A549 (cell line): ENCODE results near the gene WDHD1. TPM values are rescaled to one million over a fixed set of nuclear protein-coding genes. Genes with fewer than 3 reads are reported as not detected.

Experiments used
- ATAC-seq, 2 experiments: fragments of 200-7000 bp in 1 of 2; fragments of >200 bp in 1 of 2; cut with Nextera tagmentation in 1 of 2; cut with Tn5 transposase in 1 of 2; 3 replicates each; pipeline versions ENCODE4 v1.8.0 to v1.9.1; 2018 to 2020; ENCODE audit warnings: mild to moderate bottlenecking in 1 of 2, moderate library complexity in 1 of 2
- CTCF ChIA-PET: fragments of 300-600 bp; sonication (Branson Sonifier 250); formaldehyde crosslinking; extraction: SDS; loops from one replicate; lab custom pipeline; 2021; ENCODE audit warnings: antibody characterized with exemption, inconsistent platforms; lab: Yijun Ruan, JAX
- POLR2A ChIA-PET: fragments of 350-600 bp; formaldehyde crosslinking; extraction: SDS; loops from one replicate; lab custom pipeline; 2021; ENCODE audit warnings: antibody characterized with exemption, inconsistent platforms; lab: Yijun Ruan, JAX
- DNase-seq, 2 experiments: peaks; one replicate each; pipeline versions ENCODE4 v3.0.0 to v3.0.0-alpha.2; 2011 to 2016; ENCODE audit warnings: low read depth in 1 of 2, low spot score in 1 of 2
- FAIRE-seq: peaks from 2 replicates; lab custom pipeline; 2011; peaks lifted over from hg19 to GRCh38; lab: Jason Lieb, UNC
- H3K27ac ChIP-seq, 2 experiments: fragments of >200 bp; sonication (Bioruptor Twin); formaldehyde crosslinking; 3 replicates each; pipeline ENCODE4 v1.5.1; 2016 to 2017
- H3K4me1 ChIP-seq: fragments of >200 bp; sonication (Bioruptor Twin); formaldehyde crosslinking; 3 replicates; pipeline ENCODE4 v1.6.1; 2016
- H3K4me2 ChIP-seq: fragments of >200 bp; sonication (Bioruptor Twin); formaldehyde crosslinking; 3 replicates; pipeline ENCODE4 v1.6.1; 2016
- H3K4me3 ChIP-seq: fragments of >200 bp; sonication (Bioruptor Twin); formaldehyde crosslinking; 3 replicates; pipeline ENCODE4 v1.5.1; 2016
- H3K9me3 ChIP-seq: fragments of >200 bp; sonication (Bioruptor Twin); formaldehyde crosslinking; 3 replicates; pipeline ENCODE4 v1.6.1; 2016
- BCL3 ChIP-seq: fragments of >200 bp; sonication (Bioruptor Twin); formaldehyde crosslinking; IDR thresholded peaks from 3 replicates; pipeline ENCODE4 v1.6.1; 2016
- BHLHE40 ChIP-seq: IDR thresholded peaks from 2 replicates; pipeline ENCODE4 v1.6.1; 2012; ENCODE audit warnings: low read depth, low read length, inconsistent platforms
- CBX2 ChIP-seq: fragments of 200-600 bp; sonication (generic); IDR thresholded peaks from 2 replicates; pipeline ENCODE4 v1.6.1; 2016; ENCODE audit warnings: low read depth, mild to moderate bottlenecking, borderline replicate concordance
- CEBPB ChIP-seq, 2 experiments: fragments of >200 bp in 1 of 2; sonication (Bioruptor Twin) in 1 of 2; formaldehyde crosslinking in 1 of 2; IDR thresholded peaks; 2 replicates each; pipeline ENCODE4 v1.6.1; 2012 to 2016
- CHD4 ChIP-seq: fragments of 200-600 bp; sonication (generic); IDR thresholded peaks from 2 replicates; pipeline ENCODE4 v1.6.1; 2016; ENCODE audit warnings: antibody characterized with exemption, mild to moderate bottlenecking, borderline replicate concordance
- ELK1 ChIP-seq: fragments of 150-350 bp; IDR thresholded peaks from 2 replicates; pipeline ENCODE4 v1.6.1; 2014; ENCODE audit warnings: low read depth, mild to moderate bottlenecking, low read length
- HDAC2 ChIP-seq: fragments of 200-600 bp; sonication (generic); IDR thresholded peaks from 2 replicates; pipeline ENCODE4 v1.6.1; 2016
- HEYL ChIP-seq: fragments of 250-450 bp; sonication (Bioruptor Pico); IDR thresholded peaks from 2 replicates; pipeline ENCODE4 v1.8.0; 2021; ENCODE audit warnings: mild to moderate bottlenecking, moderate library complexity
- HMGXB4 ChIP-seq: fragments of 250-450 bp; sonication (Bioruptor Pico); IDR thresholded peaks from 2 replicates; pipeline ENCODE4 v1.5.0; 2021; ENCODE audit warnings: mild to moderate bottlenecking, moderate library complexity, borderline replicate concordance
- JUNB ChIP-seq: fragments of >200 bp; sonication (Bioruptor Twin); formaldehyde crosslinking; IDR thresholded peaks from 2 replicates; pipeline ENCODE4 v1.6.1; 2016
- KDM1A ChIP-seq: fragments of 200-600 bp; sonication (generic); IDR thresholded peaks from 2 replicates; pipeline ENCODE4 v1.6.1; 2016; ENCODE audit warnings: low read depth, mild to moderate bottlenecking
- MAX ChIP-seq: IDR thresholded peaks from 2 replicates; pipeline ENCODE4 v1.6.1; 2012
- MAZ ChIP-seq: fragments of 150-350 bp; IDR thresholded peaks from 2 replicates; pipeline ENCODE4 v1.6.1; 2014; ENCODE audit warnings: antibody characterized with exemption, low read depth, low read length, borderline replicate concordance
- NFE2L2 ChIP-seq: fragments of 150-350 bp; conservative IDR thresholded peaks from 2 replicates; pipeline ENCODE4 v1.6.1; 2014; ENCODE audit warnings: low read length
- RAD21 ChIP-seq, 2 experiments: fragments of >200 bp in 1 of 2; sonication (Bioruptor Twin) in 1 of 2; formaldehyde crosslinking in 1 of 2; IDR thresholded peaks in 1 of 2; conservative IDR thresholded peaks in 1 of 2; 2 replicates in 1 of 2; 3 replicates in 1 of 2; pipeline ENCODE4 v1.6.1; 2012 to 2018; ENCODE audit warnings: inconsistent platforms in 1 of 2
- RARB ChIP-seq: fragments of 250-450 bp; sonication (Bioruptor Pico); IDR thresholded peaks from 2 replicates; pipeline ENCODE4 v1.8.0; 2021; ENCODE audit warnings: mild to moderate bottlenecking, moderate library complexity
- RCOR1 ChIP-seq: fragments of 150-350 bp; IDR thresholded peaks from 2 replicates; pipeline ENCODE4 v1.6.1; 2014; ENCODE audit warnings: antibody characterized with exemption, low read length, low read depth
- REST ChIP-seq: fragments of 200-600 bp; sonication (generic); IDR thresholded peaks from 2 replicates; pipeline ENCODE4 v1.6.1; 2016; ENCODE audit warnings: antibody characterized with exemption, mild to moderate bottlenecking, moderate library complexity
- USF2 ChIP-seq: fragments of 450-650 bp; IDR thresholded peaks from 2 replicates; pipeline ENCODE4 v1.6.1; 2014; ENCODE audit warnings: antibody characterized with exemption
- WGBS: methylation state at CpG from one replicate; pipeline ENCODE4 v1.1.6; 2017; ENCODE audit errors: missing lambda C conversion rate; 5-methylcytosine and 5-hydroxymethylcytosine counted together
- polyA plus RNA-seq, 4 experiments: library from polyadenylated mRNA; depleted of rRNA in 3 of 4; stranded (reverse); fragments of >200 nt; fragmentation: RNase III in 1 of 4; extraction: RNeasy Plus Mini Kit Qiagen cat#74134 plus additional on column Dnase treatment in 1 of 4; gene quantifications; 2 replicates in 3 of 4; 3 replicates in 1 of 4; pipeline ENCODE4 v1.2.3, GENCODE V29; 2011 to 2017

Gene WDHD1
- polyA plus RNA-seq, 2 of the 4 experiments (the other 2 are of a cell fraction), result 16.3 to 35.6 TPM

GRCh38 chr14:55054098-55054497, 27.2 kb upstream of the WDHD1 start:
- ATAC-seq (no peak), FAIRE-seq (no peak), DNase-seq (no peak)
- no peak overlapping the region for H3K4me3 ChIP-seq
- peaks cover 25% of the 10 kb centered on the region for H3K4me1 ChIP-seq
- no peak overlapping the region for H3K27ac ChIP-seq
- CTCF ChIA-PET, result interaction anchor here (0.7 to 3.6 kb wide), 3 partner anchors 14 to 36 kb away, joined by 4 to 18 read pairs (median 4); partner anchors contain the start of genes SOCS4 and WDHD1
- 91% methylated on average over 13 of the region's 13 CpGs for WGBS
- H3K9me3 ChIP-seq, result no peaks in the 10 kb centered on the region
- TF ChIP-seq KDM1A (no peak), ELK1 (no peak), NFE2L2 (no peak), BCL3 (no peak), CBX2 (no peak), MAX (no peak), HDAC2 (no peak), RCOR1 (no peak), CEBPB (IDR thresholded peaks at IDR 0.05) (no peak), JUNB (no peak), CHD4 (no peak), RAD21 (conservative IDR thresholded peaks at IDR 0.05 in 1 of 2, IDR thresholded peaks at IDR 0.05 in 1 of 2) (no peak), USF2 (no peak), MAZ (no peak), BHLHE40 (no peak), RARB (no peak)
- TF ChIP-seq, all 56 proteins: peak for 0
- peak overlapping the region; percentile 81; the same call in 1 of the 3 replicates for H3K4me2 ChIP-seq
- POLR2A ChIA-PET, result interaction anchor here (0.6 kb wide), 2 partner anchors 11 to 281 kb away, joined by 3 to 4 read pairs; no protein-coding TSS in a partner anchor

- ChIA-PET POLR2A (interaction anchor here (1.0 to 1.3 kb wide), 2 partner anchors 12 to 27 kb away, joined by 3 to 5 read pairs; partner anchors contain the start of genes SOCS4 and WDHD1), CTCF (interaction anchor here (0.9 to 3.6 kb wide), 5 partner anchors 9 to 107 kb away, joined by 4 to 28 read pairs (median 13); partner anchors contain the start of genes SOCS4 and WDHD1)
- no peak overlapping the region for H3K27ac ChIP-seq
- peaks cover 27% of the 10 kb centered on the region for H3K4me1 ChIP-seq
- peak overlapping the region; percentile 95 for H3K4me3 ChIP-seq
- TF ChIP-seq REST, result no peak
- TF ChIP-seq HEYL, result no peak
- no peak for TF ChIP-seq HMGXB4 (CRISPR knock-in tag)
- 82% methylated on average over 7 of the region's 7 CpGs for WGBS
- no peak for DNase-seq
- no peaks in the 10 kb centered on the region for H3K9me3 ChIP-seq
- no peak for FAIRE-seq
- no peak for ATAC-seq
- peak overlapping the region; percentile 81 for H3K4me2 ChIP-seq
Observed at GRCh38 chr14:55053500-55053899, 26.6 kb upstream of the WDHD1 start.
